HepG2 (cell line): Measurements from ENCODE around the gene DCC. TPM values are rescaled to one million over a fixed set of nuclear protein-coding genes. Genes with fewer than 3 reads are reported as not detected.

Experiments
- ATAC-seq: fragments of 200-7000 bp; cut with Tn5 transposase; 3 replicates; pipeline ENCODE4 v1.9.1; 2020; ENCODE audit warnings: mild to moderate bottlenecking, moderate library complexity
- BruUV-seq: library from RNA; stranded (reverse); fragments of 400-500 nt; replicated peaks from 2 replicates; lab custom pipeline; 2021; lab: Mats Ljungman, UMichigan
- CTCF ChIA-PET: fragments of 300-600 bp; formaldehyde crosslinking; extraction: SDS; loops from one replicate; lab custom pipeline; 2021; ENCODE audit warnings: low total read pairs, inconsistent platforms, low intra/inter-chr PET ratio; lab: Yijun Ruan, JAX
- POLR2A ChIA-PET: fragments of 350-600 bp; sonication (Branson Sonifier 250); formaldehyde crosslinking; loops from one replicate; lab custom pipeline; 2020; ENCODE audit warnings: antibody characterized with exemption, inconsistent platforms; lab: Yijun Ruan, JAX
- DNase-seq: peaks from one replicate; pipeline ENCODE4 v3.0.0-alpha.2; 2015; ENCODE audit warnings: low spot score
- FAIRE-seq: peaks from 3 replicates; lab custom pipeline; 2011; peaks lifted over from hg19 to GRCh38; lab: Jason Lieb, UNC
- H2AFZ ChIP-seq: one replicate; pipeline ENCODE4 v1.6.1; 2011; ENCODE audit warnings: low read length, inconsistent platforms
- H3K27ac ChIP-seq: fragments of 300-600 bp; 3 replicates; pipeline ENCODE4 v1.8.0; 2011; ENCODE audit warnings: mixed run types, mild to moderate bottlenecking, mixed read lengths, low read length, inconsistent platforms; ENCODE audit not compliant: insufficient read depth; ENCODE audit errors: extremely low read length
- H3K27me3 ChIP-seq, 2 experiments: fragments of 200-600 bp in 1 of 2; 2 replicates in 1 of 2; 3 replicates in 1 of 2; pipeline versions ENCODE4 v1.6.0 to v1.8.0; 2011; ENCODE audit warnings: low read length in 2 of 2, mild to moderate bottlenecking in 2 of 2, moderate library complexity in 2 of 2, inconsistent platforms in 1 of 2; ENCODE audit not compliant: insufficient read depth in 2 of 2, control insufficient read depth in 1 of 2
- H3K36me3 ChIP-seq, 2 experiments: fragments of 200-600 bp in 1 of 2; replicated peaks in 1 of 2; 2 replicates in 1 of 2; 3 replicates in 1 of 2; pipeline versions ENCODE4 v1.5.1 to v1.8.0; 2011; ENCODE audit warnings: low read length in 2 of 2, inconsistent platforms in 1 of 2; ENCODE audit not compliant: insufficient read depth in 2 of 2, control insufficient read depth in 1 of 2
- H3K4me1 ChIP-seq: 2 replicates; pipeline ENCODE4 v1.5.1; 2012; ENCODE audit warnings: low read length, inconsistent platforms; ENCODE audit not compliant: insufficient read depth
- H3K4me2 ChIP-seq: 2 replicates; pipeline ENCODE4 v1.6.0; 2011; ENCODE audit warnings: low read depth, low read length, inconsistent platforms
- H3K4me3 ChIP-seq, 3 experiments: fragments of 200-600 bp in 1 of 3; sonication (generic), shearing (Covaris generic) in 1 of 3; replicated peaks in 1 of 3; 2 replicates each; pipeline ENCODE4 v1.5.1; 2011 to 2016; ENCODE audit warnings: low read length in 3 of 3, inconsistent platforms in 2 of 3, low read depth in 2 of 3, mild to moderate bottlenecking in 2 of 3, control low read depth in 1 of 3, mixed read lengths in 1 of 3; ENCODE audit not compliant: insufficient read depth in 1 of 3
- H3K79me2 ChIP-seq: one replicate; pipeline ENCODE4 v1.6.1; 2011; ENCODE audit warnings: low read length, inconsistent platforms; ENCODE audit not compliant: insufficient read depth
- H3K9ac ChIP-seq: 2 replicates; pipeline ENCODE4 v1.6.0; 2011; ENCODE audit warnings: mild to moderate bottlenecking, low read depth, low read length, inconsistent platforms; ENCODE audit not compliant: insufficient read depth
- H3K9me3 ChIP-seq: 2 replicates; pipeline ENCODE4 v1.5.1; 2012; ENCODE audit warnings: mild to moderate bottlenecking, low read length
- H4K20me1 ChIP-seq: 2 replicates; pipeline ENCODE4 v1.6.0; 2011; ENCODE audit warnings: inconsistent platforms, mild to moderate bottlenecking, low read length, moderate library complexity; ENCODE audit not compliant: insufficient read depth
- BRCA1 ChIP-seq: sonication (generic); formaldehyde crosslinking; IDR thresholded peaks from 2 replicates; pipeline ENCODE4 v1.4.0; 2020; ENCODE audit warnings: missing genetic modification reagents
- BRF2 ChIP-seq: sonication (generic); formaldehyde crosslinking; IDR thresholded peaks from 2 replicates; pipeline ENCODE4 v1.8.1; 2022; ENCODE audit warnings: mild to moderate bottlenecking, missing genetic modification reagents
- CREM ChIP-seq, 2 experiments: sonication (generic) in 1 of 2; formaldehyde crosslinking in 1 of 2; IDR thresholded peaks; 2 replicates each; pipeline versions ENCODE4 v1.4.0 to v1.6.1; 2016 to 2020; ENCODE audit warnings: antibody characterized with exemption in 1 of 2, mild to moderate bottlenecking in 1 of 2, missing genetic modification reagents in 1 of 2
- ETV5 ChIP-seq: IDR thresholded peaks from 2 replicates; pipeline ENCODE4 v1.6.1; 2018; ENCODE audit warnings: missing biosample characterization, missing genetic modification reagents, inconsistent platforms, borderline replicate concordance
- FOXO4 ChIP-seq: sonication (generic); formaldehyde crosslinking; conservative IDR thresholded peaks from 2 replicates; pipeline ENCODE4 v1.8.1; 2023; ENCODE audit warnings: missing genetic modification reagents
- HNRNPUL1 ChIP-seq: fragments of 200-400 bp; formaldehyde crosslinking; IDR thresholded peaks from 2 replicates; pipeline ENCODE4 v1.6.1; 2017; ENCODE audit warnings: low read depth, mild to moderate bottlenecking, low read length, moderate library complexity
- LRRFIP1 ChIP-seq: sonication (generic); formaldehyde crosslinking; conservative IDR thresholded peaks from 2 replicates; pipeline ENCODE4 v1.4.0; 2020; ENCODE audit warnings: missing genetic modification reagents
- MAFG ChIP-seq: sonication (generic); formaldehyde crosslinking; IDR thresholded peaks from 2 replicates; pipeline ENCODE4 v1.5.1; 2020; ENCODE audit warnings: mild to moderate bottlenecking, missing genetic modification reagents
- MYC ChIP-seq: sonication (generic); formaldehyde crosslinking; IDR thresholded peaks from 2 replicates; pipeline ENCODE4 v1.9.0; 2021; ENCODE audit warnings: missing genetic modification reagents, borderline replicate concordance
- NFKB2 ChIP-seq: sonication (generic); formaldehyde crosslinking; IDR thresholded peaks from 2 replicates; pipeline ENCODE4 v1.4.0; 2020; ENCODE audit warnings: missing genetic modification reagents, borderline replicate concordance
- TEAD2 ChIP-seq: sonication (generic); formaldehyde crosslinking; IDR thresholded peaks from 2 replicates; pipeline ENCODE4 v1.9.0; 2021; ENCODE audit warnings: missing genetic modification reagents
- ZBTB14 ChIP-seq: sonication (generic); formaldehyde crosslinking; IDR thresholded peaks from 2 replicates; pipeline ENCODE4 v1.4.0; 2020; ENCODE audit warnings: missing genetic modification reagents
- ZNF431 ChIP-seq: sonication (generic); formaldehyde crosslinking; IDR thresholded peaks from 2 replicates; pipeline ENCODE4 v1.9.0; 2022; ENCODE audit warnings: missing genetic modification reagents, low read depth, mild to moderate bottlenecking, borderline replicate concordance
- ZNF564 ChIP-seq: sonication (generic); formaldehyde crosslinking; IDR thresholded peaks from 2 replicates; pipeline ENCODE4 v1.8.1; 2023; ENCODE audit warnings: mild to moderate bottlenecking, missing genetic modification reagents
- ZNF574 ChIP-seq: sonication (generic); formaldehyde crosslinking; IDR thresholded peaks from 2 replicates; pipeline ENCODE4 v1.4.0; 2020; ENCODE audit warnings: missing genetic modification reagents
- ZNF773 ChIP-seq: sonication (generic); formaldehyde crosslinking; IDR thresholded peaks from 2 replicates; pipeline ENCODE4 v1.4.0; 2020; ENCODE audit warnings: missing genetic modification reagents, borderline replicate concordance
- WGBS: methylation state at CpG from one replicate; pipeline ENCODE4 v1.1.6; 2017; ENCODE audit warnings: low lambda C conversion rate; 5-methylcytosine and 5-hydroxymethylcytosine counted together
- in situ Hi-C: cut with HindIII; loops from 2 replicates; pipeline ENCODE4 v1.10.0; 2017; ENCODE audit warnings: low pct_unique_long_range_greater_than_20kb; ENCODE audit not compliant: extremely low pct_ligation_motif_present
- intact Hi-C: fragments of 100-400 bp; cut with micrococcal nuclease; formaldehyde crosslinking; loops from one replicate; pipeline ENCODE4 v1.10.0; 2022; ENCODE audit not compliant: unreplicated experiment
- polyA plus RNA-seq, 8 experiments: library from polyadenylated mRNA; depleted of rRNA in 3 of 8; stranded (reverse) in 7 of 8; unstranded in 1 of 8; fragments of >200 nt; fragmentation: Illumina TruSeq in 4 of 8; extraction: Trizol in 4 of 8; gene quantifications; 2 replicates each; pipeline versions ENCODE4 v1.2.1 to v1.2.3, GENCODE V29; 2011 to 2016; ENCODE audit warnings: low read depth in 4 of 8, missing spikeins in 1 of 8, mixed read lengths in 1 of 8; ENCODE audit not compliant: insufficient read depth in 1 of 8
- total RNA-seq, 5 experiments: library from RNA; depleted of rRNA; stranded (reverse); fragments of >200 nt; fragmentation: Illumina TruSeq; extraction: Trizol; gene quantifications; 2 replicates each; pipeline ENCODE4 v1.2.3, GENCODE V29; 2016; ENCODE audit warnings: low read depth in 1 of 5

Gene DCC
- total and polyA plus RNA-seq, 2 of the 13 experiments (the other 11 are each of a cell fraction or from before 2014, with no cell fraction given), result not detected

GRCh38 chr18:52310651-52311050 lies 29.3 kb upstream of the DCC start:
- no peak overlapping the region for H3K9ac ChIP-seq
- H3K27ac ChIP-seq, result no peak overlapping the region
- no peaks in the 10 kb centered on the region for H3K36me3 ChIP-seq
- no peaks in the 10 kb centered on the region for H3K79me2 ChIP-seq
- no peak overlapping the region for H3K4me2 ChIP-seq
- POLR2A ChIA-PET, result no interaction called here
- ATAC-seq (no peak), DNase-seq (no peak), FAIRE-seq (no peak)
- no TSS peak for BruUV-seq
- no peaks in the 10 kb centered on the region for H4K20me1 ChIP-seq
- 5% methylated on average over 2 of the region's 2 CpGs for WGBS
- CTCF ChIA-PET, result no interaction called here
- H3K4me3 ChIP-seq, result no peak overlapping the region
- no peaks in the 10 kb centered on the region for H3K4me1 ChIP-seq
- in situ Hi-C loops (no loop called here), intact Hi-C loops (no loop called here)
- H2AFZ ChIP-seq, result no peak overlapping the region
- no peaks in the 10 kb centered on the region for H3K27me3 ChIP-seq
- H3K9me3 ChIP-seq, result no peaks in the 10 kb centered on the region
- TF ChIP-seq FOXO4 (CRISPR knock-in tag) (no peak), ZBTB14 (CRISPR knock-in tag) (no peak), MYC (CRISPR knock-in tag) (no peak), BRCA1 (no peak), ZNF773 (CRISPR knock-in tag) (no peak), TEAD2 (no peak), ZNF431 (CRISPR knock-in tag) (no peak), ETV5 (CRISPR knock-in tag) (no peak), ZNF564 (CRISPR knock-in tag) (no peak), LRRFIP1 (no peak), CREM (IDR thresholded peaks at IDR 0.05) (no peak), CREM (CRISPR knock-in tag; IDR thresholded peaks at IDR 0.05) (no peak), ZNF574 (CRISPR knock-in tag) (no peak), BRF2 (CRISPR knock-in tag) (no peak), MAFG (CRISPR knock-in tag) (no peak), HNRNPUL1 (no peak), NFKB2 (CRISPR knock-in tag) (no peak)
